Measurements from ENCODE around the gene PDE6H.

PDE6H gene

GRCh38 chr12:14952299-14952921 lies 20.4 kb upstream of the PDE6H start:
- DNase-seq: peak; percentile 14

- no peak for DNase-seq
Observed at GRCh38 chr12:14953752-14954151, 19.1 kb upstream of the PDE6H start.

- DNase-seq: no peak
Observed at GRCh38 chr12:14954269-14954668, 18.6 kb upstream of the PDE6H start.

- DNase-seq: peak; percentile 42
Observed at GRCh38 chr12:14956024-14956891, 16.6 kb upstream of the PDE6H start.

- no peak for DNase-seq
Observed at GRCh38 chr12:14956905-14957304, 15.9 kb upstream of the PDE6H start.

- DNase-seq: no peak
Observed at GRCh38 chr12:14957551-14958168, 15.2 kb upstream of the PDE6H start.

GRCh38 chr12:14958361-14959125 lies 14.3 kb upstream of the PDE6H start:
- DNase-seq: no peak

GRCh38 chr12:14959126-14959440 lies 13.8 kb upstream of the PDE6H start:
- no peak for DNase-seq

GRCh38 chr12:14959463-14959862 lies 13.4 kb upstream of the PDE6H start:
- DNase-seq: no peak

GRCh38 chr12:14959916-14960496 lies 12.8 kb upstream of the PDE6H start:
- no peak for DNase-seq

GRCh38 chr12:14960548-14961465 lies 12.0 kb upstream of the PDE6H start:
- peak; percentile 57 for DNase-seq

GRCh38 chr12:14961466-14962152 lies 11.2 kb upstream of the PDE6H start, which contains the start of gene ARHGDIB:
Gene ARHGDIB, minus strand, starts transcription at chr12:14961601. Its CDS starts 10,889 bp downstream, at chr12:14950712.
- DNase-seq: peak; percentile 92

- DNase-seq: no peak
Observed at GRCh38 chr12:14962153-14962539, 10.7 kb upstream of the PDE6H start.

- DNase-seq: no peak
Observed at GRCh38 chr12:14962797-14963196, 10.0 kb upstream of the PDE6H start.

- no peak for DNase-seq
Observed at GRCh38 chr12:14963520-14963919, 9.3 kb upstream of the PDE6H start.

GRCh38 chr12:14964406-14964805 lies 8.4 kb upstream of the PDE6H start:
- DNase-seq: no peak

- DNase-seq: no peak
Observed at GRCh38 chr12:14965221-14965620, 7.6 kb upstream of the PDE6H start.

- DNase-seq: no peak
Observed at GRCh38 chr12:14968478-14968877, 4.4 kb upstream of the PDE6H start.

- no peak for DNase-seq
Observed at GRCh38 chr12:14970473-14970872, 2.4 kb upstream of the PDE6H start.

GRCh38 chr12:14974633-14975032 lies 1.8 kb downstream of the PDE6H start:
- DNase-seq: no peak

GRCh38 chr12:14975457-14975856 lies 2.6 kb downstream of the PDE6H start:
- DNase-seq: no peak

All from GF-D8 (cell line).